GM19238 (cell line): ENCODE data around the gene EML5.
"Not testable (repeated sequence)": the region's sequence is repeated elsewhere in the genome, so short reads cannot be mapped to it uniquely, and the experiment has no call there.

Source experiments
- DNase-seq: peaks from one replicate; pipeline ENCODE4 v3.0.0; 2011; ENCODE audit warnings: low spot score; ENCODE audit not compliant: insufficient read length

The EML5 gene

GRCh38 chr14:88804035-88804434 lies 11.3 kb upstream of the EML5 start:
- DNase-seq = no peak

- no peak for DNase-seq
These were observed 9.8 kb upstream of the EML5 start for GRCh38 chr14:88802596-88802995.

DNA sequence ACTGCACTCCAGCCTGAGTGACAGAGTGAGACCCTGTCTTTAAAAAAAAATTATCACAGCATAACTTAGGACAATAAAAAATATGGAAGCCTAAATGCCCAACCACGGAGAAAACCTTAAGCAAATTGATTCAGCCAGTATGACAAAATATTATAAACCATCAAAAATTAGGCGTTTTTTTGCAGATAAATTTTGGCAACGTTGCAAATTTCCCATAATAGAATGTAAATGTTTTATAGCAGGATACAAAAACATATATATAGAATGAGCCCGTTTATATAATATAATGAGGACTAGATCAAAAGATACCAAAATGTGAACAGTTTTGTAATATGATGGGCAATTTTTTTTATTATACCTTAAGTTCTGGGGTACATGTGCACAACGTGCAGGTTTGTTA lies 6.8 kb upstream of the EML5 start:
- DNase-seq = no peak

DNA sequence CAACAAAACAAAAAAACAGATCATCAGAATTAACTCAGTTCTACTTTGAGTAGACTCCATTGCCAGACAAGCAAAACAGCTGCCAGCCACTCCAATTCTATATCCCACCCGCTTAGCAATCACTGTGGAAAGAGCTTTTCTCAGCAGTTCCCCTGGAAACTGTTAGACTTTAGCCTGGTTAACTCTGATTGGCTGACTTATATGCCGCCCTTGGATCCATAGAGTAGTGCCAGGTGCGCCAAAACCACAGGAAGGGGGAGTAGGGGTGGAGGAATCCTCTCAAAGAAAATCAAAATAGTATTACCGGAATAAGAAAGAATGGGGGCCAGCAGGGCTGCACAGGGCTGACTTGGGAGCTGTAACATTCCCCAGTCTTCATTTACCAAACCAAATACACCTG lies 5.4 kb upstream of the EML5 start:
- no peak for DNase-seq

DNA sequence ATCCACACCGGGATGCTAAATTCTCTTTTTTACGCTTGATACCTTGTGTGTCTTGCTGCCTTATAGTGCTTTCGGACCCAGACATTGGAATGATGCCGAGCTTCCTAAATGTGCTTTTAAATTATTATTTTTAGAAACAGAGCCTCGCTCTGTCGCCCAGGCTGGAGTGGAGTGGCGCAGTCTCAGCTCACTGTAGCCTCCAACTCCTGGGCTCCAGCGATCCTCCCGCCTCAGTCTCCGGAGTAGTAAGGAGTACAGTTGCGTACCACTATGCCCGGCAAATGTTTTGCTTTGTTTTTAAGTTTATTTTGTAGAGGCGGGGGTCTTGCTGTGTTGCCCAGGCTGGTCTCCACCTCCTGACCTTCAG lies 489 bp upstream of the EML5 start:
- no peak for DNase-seq

DNA sequence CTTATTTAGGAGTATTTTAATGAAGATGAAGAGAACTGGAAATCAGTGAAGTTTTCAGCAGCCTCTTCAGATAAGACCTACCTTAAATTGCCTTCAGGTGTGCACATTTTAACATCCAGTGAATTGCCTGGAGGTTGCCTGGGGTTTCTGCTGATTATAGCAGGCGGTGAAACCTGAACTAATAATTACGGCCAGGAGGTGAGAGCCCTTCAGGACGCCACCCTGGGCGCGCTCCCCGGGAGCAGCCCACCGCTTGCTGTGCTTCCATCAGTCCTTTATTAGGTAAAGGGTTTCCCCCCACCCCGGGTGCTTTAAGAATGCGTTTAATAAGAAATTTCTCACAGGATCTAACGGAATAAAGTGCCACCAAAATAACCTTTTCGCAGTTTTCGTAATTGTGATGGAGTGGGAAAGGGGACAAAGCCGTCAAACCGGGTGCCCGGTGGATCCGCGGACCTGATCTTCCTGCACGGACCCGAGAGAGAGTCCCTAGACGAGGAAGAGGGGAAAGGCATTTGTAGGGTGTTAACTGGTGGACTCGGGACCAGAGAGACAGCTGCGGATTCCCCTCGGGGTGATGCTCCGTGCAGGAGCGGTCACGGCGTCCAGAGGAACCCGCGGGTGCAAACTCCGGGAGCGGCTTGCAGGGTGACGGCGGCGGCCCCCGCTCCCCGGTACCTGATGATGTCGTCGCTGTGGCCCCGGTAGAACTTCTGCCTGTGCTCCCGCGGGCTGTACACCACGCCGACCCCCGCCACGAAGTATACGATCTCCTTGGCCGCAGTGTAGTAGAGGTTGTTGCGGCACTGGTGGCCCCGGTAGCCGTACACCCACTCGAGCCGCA lies 902 bp downstream of the EML5 start:
- DNase-seq = peak; percentile 2

DNA sequence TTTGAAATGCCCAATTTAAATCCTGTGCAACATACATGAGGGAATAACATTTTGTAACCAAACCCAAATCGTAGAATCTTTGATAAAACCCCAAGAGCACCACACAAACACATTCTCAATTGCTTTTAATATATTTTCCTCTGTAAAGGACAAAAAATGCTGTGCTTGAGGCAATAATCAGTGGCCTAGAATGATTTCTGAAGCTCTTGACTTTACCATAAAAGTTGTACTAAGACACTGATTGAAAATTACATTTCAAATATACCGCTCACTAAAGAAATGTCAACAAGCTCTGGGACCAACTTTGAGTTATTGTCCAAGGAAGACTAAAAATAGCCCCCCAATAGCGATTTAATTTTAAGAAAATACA lies 1.5 kb downstream of the EML5 start:
- no peak for DNase-seq

DNA sequence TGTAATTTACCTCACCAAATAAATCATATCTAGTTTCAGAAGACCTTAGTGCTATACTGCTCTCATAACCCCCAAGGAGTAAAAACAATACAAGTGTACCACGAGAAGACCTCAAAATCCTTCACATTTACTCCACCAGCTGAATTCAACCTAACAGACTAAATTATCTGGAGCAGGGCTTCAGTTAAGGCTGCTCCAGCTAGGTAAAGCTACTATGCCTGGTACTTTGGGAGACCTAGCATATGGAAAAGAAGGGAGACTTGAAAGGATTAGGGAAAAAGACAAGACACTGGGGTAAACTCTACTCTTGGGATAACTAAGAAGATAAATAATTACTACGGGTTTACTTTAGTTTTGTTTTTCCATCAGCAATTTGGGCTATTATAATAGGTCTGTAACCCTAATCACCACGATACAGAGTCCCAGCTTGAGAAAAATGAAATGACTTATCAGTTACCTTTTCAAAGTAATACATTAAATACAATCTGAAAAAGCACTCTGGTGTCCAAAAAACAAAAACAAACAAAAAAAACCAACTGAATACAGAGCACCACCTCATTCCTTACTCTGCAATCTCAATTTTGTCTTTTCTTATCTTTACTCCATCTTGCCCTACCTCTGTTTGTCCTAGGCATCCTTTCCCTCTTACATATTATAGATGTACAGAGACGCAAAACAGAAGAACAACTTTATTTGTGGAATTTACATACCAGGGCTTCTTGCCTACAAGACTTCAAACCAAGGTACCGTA lies 2.1 kb downstream of the EML5 start:
- DNase-seq = no peak

- DNase-seq = not testable (repeated sequence)
These were observed 3.2 kb downstream of the EML5 start for GRCh38 chr14:88789573-88789972.

GRCh38 chr14:88786715-88787114 lies 6.0 kb downstream of the EML5 start:
- no peak for DNase-seq

DNA sequence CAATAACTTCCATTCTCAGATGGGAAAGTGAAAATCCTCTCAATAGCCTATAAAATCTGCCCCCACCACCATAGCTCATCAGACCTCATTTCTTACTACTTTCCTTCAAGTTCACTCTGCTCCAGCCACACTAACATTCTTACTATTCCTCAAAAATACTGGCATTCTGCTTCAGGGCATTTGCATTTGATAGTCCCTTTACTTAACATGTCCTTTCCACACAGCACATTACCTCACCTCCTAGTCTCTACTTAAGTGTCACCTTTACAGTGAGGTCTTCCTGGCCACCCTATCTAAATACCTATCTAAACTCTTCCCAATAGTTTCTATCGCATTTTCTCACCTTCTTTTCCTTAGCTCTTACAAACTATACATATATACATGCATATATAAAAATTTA lies 6.8 kb downstream of the EML5 start:
- DNase-seq = no peak

- no peak for DNase-seq
These were observed 17.2 kb downstream of the EML5 start for GRCh38 chr14:88775532-88775931.

- DNase-seq = no peak
These were observed 22.0 kb downstream of the EML5 start for GRCh38 chr14:88770736-88771135.

- no peak for DNase-seq
These were observed 27.6 kb downstream of the EML5 start for GRCh38 chr14:88765130-88765529.

- no peak for DNase-seq
These were observed 38.9 kb downstream of the EML5 start for GRCh38 chr14:88753873-88754272.

- DNase-seq = no peak
These were observed 41.8 kb downstream of the EML5 start for GRCh38 chr14:88750945-88751344.

DNA sequence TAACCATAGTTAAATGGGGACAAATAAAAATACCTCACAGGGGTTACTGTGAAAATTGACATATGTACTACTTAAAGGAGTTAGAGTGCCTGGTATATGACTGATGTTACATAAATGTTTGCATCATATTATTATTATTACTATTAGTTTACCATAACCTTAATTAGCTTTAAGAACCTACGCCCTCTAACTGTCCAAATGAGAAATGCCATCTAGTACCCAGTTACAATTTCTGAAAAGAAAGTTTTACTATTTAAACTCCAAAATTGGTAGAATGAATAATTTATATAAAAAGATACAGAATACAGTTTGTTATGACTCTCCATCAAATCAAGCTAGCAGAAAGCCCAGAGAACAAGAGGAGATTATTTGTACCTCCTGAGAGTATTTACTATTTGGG lies 42.3 kb downstream of the EML5 start:
- no peak for DNase-seq

DNA sequence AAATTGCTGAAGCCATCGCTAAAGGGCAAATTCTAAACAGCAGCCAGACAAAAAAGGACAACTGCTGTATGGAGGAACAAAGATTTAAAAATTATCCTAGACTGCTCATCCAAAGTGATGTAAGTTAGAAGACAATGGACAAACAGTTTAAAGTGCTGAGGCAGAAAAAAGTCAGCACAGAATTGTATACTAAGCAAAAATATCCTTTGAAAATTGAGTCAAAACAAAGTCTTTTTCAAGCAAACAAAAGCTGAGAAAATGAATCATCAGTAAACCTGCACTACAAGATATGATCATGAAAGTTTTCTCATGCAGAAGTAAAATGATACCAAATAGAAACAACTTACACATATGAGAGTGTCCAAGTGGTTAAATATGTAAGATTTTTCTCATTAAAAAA lies 43.6 kb downstream of the EML5 start:
- DNase-seq = no peak

DNA sequence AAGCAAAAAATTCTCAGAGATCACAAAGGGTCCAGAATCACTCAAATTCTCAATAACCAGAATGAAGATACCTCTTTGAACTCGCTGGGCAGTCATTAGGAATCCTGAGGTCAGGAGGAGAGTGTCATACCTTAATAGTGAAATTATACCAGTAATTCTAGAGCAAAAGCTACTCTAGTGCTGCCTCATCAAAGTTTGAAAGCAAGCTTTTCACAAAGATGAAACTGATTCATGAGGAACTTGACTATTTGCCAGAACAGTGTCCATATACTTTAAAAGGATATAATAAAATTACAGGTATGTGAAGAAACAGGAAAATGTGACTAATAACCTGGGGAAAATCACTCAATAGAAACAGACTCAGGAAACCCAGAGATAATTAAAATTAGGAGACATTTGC lies 44.5 kb downstream of the EML5 start:
- no peak for DNase-seq

DNA sequence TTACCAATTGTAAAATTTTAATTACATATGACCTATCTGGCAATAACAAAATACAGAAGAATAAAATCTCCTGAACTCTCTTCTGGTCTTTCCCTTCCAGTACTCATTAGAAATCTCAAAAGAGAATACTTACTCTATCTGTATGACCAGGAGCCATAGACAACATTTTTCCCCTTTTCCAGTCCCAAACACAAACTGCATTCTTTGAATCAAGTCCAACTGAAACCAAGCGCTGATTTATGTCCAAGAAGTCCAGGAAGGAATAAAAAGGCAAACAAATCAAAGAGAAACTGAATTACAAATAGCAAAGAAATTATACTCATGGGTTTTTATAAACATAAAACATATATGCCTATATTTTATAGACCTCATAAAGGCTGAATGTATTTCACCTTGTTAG lies 46.7 kb downstream of the EML5 start:
- DNase-seq = no peak

DNA sequence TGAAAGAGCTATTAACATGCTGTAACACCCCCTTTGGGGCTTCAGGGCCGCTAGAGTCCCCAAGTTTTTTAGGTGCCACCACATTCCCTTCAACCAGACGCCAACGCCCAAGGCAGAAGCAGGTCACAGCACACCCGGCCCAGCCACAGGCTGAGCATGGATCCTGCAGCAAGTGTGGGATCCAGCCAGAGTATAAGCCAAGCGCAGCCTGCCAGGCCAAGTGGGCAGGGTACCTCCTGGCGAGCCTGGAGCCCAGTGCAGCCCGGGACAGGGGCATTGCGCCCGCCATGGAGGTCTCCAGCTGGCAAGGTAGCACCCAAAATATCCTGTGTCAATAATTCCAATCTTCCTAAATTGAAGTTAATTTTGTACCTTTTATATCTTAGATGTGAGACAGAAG lies 55.5 kb downstream of the EML5 start:
- no peak for DNase-seq

- DNase-seq = no peak
These were observed 59.6 kb downstream of the EML5 start for GRCh38 chr14:88733121-88733520.

- no peak for DNase-seq
These were observed 63.6 kb downstream of the EML5 start for GRCh38 chr14:88729159-88729558.
